Measurements from ENCODE around the gene VTCN1.
A peak's percentile ranks its signal among the peaks of the same experiment; 100 is the strongest.
"Not testable (repeated sequence)": the region's sequence is repeated elsewhere in the genome, so short reads cannot be mapped to it uniquely, and the experiment has no call there.

The VTCN1 gene

GRCh38 chr1:117123274-117123673 is 87.5 kb downstream of the VTCN1 start:
- no peak for DNase-seq (ENCODE audit: low spot score)

- DNase-seq (ENCODE audit: low spot score): no peak
Measured at GRCh38 chr1:117122330-117123025, 88.2 kb downstream of the VTCN1 start.

DNA sequence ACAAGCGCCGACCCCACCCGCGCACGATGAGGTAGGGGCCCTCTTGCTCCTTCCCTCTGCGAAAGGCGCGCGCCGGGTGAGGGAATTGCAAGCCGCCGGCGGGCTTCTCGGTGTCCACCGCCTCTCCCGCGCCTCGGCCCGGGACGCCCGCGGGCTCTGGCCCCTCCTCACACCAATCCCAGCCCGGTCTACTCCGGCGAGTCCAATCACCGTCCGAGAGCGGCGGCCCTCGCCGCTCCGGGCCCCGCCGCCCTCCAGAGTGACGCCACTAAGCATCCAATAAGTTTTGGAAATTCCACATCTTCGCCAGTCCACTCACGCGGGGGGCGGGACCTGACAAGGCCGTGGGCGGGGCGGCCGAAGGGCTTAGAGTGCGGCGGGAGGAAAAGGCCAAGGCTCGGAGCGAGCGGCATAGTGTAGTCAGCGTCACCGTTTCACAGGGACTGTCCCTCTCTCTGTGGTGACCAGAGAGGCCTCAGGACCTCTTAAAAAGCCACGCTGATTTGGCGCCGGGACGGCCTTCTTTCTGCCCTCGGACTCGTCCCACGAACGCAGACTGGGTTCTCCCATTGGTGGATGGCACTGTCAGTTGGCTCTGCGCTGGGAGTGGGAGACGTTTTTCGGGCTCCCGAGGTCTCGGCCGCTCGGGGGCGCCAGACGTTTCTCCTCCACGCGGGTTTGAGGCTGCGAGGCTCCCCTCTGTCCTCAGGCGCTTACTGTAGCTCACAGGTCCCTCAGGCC is 89.0 kb downstream of the VTCN1 start, which contains the start of gene TRIM45:
Gene TRIM45 (minus strand): TSS at position 161 of the 741 bp plus-strand sequence. CDS start 548 bp downstream, outside the sequence.
- DNase-seq (ENCODE audit: low spot score): peak; percentile 93

- peak; percentile 43 for DNase-seq (ENCODE audit: low spot score)
Measured at GRCh38 chr1:117120774-117121588, 89.7 kb downstream of the VTCN1 start.

DNA sequence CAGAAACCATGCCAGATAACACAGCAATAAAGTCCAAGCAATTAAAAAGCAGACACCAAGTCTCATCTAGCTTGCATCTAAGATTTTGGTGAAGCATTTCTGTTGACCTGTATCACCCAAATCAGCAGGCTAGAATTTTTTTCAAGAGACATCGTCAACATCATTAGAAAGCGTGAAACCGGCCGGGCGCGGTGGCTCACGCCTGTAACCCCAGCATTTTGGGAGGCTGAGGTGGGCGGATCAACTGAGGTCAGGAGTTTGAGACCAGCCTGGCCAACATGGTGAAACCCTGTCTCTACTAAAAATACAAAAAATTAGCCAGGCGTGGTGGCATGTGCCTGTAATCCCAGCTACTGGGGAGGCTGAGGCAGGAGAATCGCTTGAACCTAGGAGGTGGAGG is 91.6 kb downstream of the VTCN1 start:
- DNase-seq (ENCODE audit: low spot score): not testable (repeated sequence)

DNA sequence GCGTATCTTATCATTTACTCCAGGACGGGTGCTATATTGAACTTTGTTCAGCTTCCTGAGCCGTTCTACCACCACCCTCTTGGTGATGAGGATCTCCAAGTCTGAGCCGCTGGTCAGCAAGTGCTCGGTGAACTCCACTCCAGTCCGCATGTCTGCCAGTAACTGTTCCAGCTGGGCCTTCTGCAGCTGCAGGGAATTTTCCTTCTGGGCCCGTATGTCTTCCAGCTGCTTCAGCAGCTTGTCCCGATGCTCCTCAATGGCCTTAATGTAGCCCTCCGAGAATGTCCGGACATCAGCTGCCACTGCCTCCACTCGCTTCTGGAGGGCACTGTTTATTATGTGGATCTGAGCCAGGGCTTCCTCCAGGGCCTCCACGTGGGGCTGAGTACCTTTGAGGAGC is 92.6 kb downstream of the VTCN1 start:
- no peak for DNase-seq (ENCODE audit: low spot score)

DNA sequence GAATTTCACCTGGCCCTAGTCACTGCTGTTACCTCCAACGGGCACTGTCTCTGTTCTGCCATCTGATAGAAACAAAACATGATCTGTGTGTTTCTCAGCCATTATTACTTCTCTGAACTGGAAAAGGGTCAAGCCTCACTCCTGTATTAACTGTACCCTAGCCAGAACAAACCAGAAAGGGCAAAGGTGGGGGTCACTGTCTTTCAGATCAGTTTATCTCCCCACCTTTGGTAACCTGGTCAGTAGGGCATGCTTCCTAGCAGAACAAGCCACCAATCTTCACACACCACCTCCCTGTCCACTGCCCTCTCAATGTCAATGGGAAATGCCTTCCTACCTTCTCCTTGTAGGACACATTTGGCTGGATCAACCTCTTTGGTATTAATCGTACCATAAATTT is 93.0 kb downstream of the VTCN1 start:
- no peak for DNase-seq (ENCODE audit: low spot score)

DNA sequence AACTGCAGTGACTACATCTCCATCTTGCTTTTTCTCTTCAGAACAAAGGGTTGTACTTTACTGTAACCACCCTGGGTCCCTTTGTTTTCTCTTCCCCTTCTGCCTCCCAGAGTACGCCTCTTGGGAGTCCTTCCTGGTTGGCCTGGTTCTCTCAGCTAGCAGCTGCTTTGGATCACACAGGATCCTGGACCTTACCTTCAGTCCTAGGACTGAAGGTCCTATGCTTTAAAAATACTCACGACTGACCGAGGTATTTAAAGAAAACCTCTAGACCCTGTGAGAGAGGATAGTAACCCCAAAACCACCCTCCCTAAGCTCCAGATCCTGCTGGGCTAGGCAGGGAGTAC is 94.0 kb downstream of the VTCN1 start:
- DNase-seq (ENCODE audit: low spot score): no peak

GRCh38 chr1:117116090-117116783 is 94.5 kb downstream of the VTCN1 start:
- no peak for DNase-seq (ENCODE audit: low spot score)

DNA sequence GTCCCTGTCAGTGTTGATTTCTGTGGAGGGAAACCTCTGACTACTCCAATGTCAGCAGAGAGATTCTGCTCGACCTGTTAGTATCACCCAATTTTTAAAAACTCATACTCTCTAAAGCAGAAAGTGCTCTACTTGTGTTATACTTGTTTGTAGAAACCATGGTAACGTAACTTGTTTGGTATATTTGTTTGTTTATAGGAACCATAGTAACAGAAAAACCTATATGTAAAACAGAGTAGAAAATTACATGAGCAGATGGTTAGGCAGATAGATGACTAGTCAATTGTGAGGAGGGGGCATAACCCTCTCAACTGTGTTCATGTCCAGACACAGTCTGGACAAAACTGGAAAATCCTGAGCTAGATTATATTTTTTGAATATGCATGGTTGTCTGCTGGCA is 95.8 kb downstream of the VTCN1 start:
- no peak for DNase-seq (ENCODE audit: low spot score)

GRCh38 chr1:117113199-117113598 is 97.5 kb downstream of the VTCN1 start:
- DNase-seq (ENCODE audit: low spot score): no peak

DNA sequence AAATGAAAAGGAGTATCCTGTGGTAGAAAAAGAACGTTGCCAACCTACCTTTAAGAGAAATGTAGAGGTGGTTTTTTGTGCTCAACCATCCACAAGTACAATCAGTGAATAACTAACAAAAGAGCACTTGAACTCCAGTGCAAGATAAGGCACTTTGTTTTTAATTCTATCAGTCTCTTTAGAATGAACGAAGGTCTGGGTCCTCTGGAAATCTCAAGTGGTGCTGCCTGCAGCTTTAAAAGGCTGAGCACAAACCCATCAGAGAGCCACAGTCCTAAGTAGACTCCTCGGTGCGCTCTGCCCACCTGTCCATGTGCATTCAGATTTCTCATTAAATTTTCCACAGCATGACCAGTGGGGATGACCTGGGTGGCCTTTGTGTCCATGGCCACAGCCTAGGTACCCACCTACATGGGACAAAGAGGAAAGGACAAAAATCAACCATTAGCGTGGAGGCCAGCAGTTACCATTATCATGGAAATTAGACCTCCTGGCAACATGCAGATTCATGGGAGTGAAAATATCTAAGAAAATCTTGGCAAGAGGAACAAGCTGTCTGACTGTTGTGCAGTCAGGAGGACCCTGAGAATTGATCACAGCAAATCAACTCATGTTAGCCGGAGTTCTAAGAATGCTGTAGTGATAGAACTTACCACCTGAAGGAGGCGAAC is 98.5 kb downstream of the VTCN1 start:
- DNase-seq (ENCODE audit: low spot score): no peak

GRCh38 chr1:117110774-117111173 is 100.0 kb downstream of the VTCN1 start:
- no peak for DNase-seq (ENCODE audit: low spot score)

GRCh38 chr1:117107364-117107763 is 103.4 kb downstream of the VTCN1 start:
- no peak for DNase-seq (ENCODE audit: low spot score)

GRCh38 chr1:117106478-117106877 is 104.2 kb downstream of the VTCN1 start:
- DNase-seq (ENCODE audit: low spot score): no peak

DNA sequence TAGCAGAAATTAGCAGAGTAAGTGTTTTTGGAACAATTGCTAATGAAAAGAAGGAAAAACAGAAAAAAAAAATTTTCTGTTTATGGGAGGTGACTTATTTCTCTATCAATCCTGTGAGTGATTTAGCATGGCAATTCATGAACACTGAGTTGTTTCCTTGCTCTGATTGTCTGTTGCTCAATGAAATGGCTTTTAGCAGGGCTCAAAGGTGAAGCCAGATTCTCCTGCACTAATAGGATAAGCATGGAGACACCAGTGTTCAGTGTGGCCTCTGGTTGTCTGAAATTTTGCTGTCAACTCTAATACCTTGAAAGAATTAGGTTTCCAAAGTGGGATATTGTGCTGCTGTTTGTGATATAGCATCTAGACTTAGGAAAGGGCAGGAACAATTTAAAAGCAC is 105.0 kb downstream of the VTCN1 start:
- no peak for DNase-seq (ENCODE audit: low spot score)

GRCh38 chr1:117104986-117105385 is 105.7 kb downstream of the VTCN1 start:
- no peak for DNase-seq (ENCODE audit: low spot score)

DNA sequence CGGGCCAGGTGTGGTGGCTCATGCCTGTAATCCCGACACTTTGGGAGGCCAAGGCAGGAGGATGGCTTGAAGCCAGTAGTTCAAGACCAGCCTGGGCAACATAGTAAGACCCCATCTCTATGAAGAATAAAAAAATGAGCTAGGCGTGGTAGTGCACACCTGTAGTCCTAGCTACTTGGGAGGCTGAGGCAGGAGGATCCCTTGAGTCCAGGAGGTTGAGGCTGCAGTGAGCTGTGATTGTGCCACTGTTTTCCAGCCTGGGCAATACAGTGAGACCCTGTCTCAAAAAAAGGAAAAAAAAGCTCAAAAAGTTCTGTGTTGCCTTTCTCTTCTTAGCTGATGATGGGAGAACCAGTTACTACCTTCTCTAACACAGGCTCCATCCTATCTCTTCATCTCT is 108.9 kb downstream of the VTCN1 start:
- DNase-seq (ENCODE audit: low spot score): not testable (repeated sequence)

- no peak for DNase-seq (ENCODE audit: low spot score)
Measured at GRCh38 chr1:117101334-117101733, 109.4 kb downstream of the VTCN1 start.

DNA sequence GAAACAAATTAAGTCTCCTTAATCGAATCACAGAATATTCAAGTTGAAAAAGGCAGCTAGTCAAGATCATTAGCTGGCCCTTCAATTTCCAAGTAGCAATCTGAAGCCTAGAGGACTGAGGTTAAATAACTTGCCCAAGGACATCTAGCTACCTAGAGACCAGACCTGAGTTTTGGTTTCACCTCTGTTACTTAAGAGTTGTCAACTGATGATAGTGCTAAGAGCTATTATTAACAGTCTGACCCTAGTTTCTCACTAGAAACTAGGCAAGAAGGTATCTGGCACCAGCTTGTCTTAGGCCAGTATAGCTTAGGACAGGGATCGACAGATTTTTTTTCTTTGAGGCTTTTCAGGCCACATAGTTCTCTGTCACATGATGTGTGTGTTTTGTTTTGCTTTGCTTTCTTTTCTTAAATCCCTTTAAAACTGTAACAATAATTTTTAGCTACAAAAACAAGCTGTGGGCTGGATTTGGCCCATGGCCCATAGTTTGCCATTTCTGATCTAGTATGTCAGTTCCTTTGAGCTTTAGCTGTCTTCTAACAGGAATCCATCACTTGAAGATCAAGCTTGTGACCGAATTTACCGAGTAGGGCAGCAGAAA is 112.3 kb downstream of the VTCN1 start:
- DNase-seq (ENCODE audit: low spot score): no peak

DNA sequence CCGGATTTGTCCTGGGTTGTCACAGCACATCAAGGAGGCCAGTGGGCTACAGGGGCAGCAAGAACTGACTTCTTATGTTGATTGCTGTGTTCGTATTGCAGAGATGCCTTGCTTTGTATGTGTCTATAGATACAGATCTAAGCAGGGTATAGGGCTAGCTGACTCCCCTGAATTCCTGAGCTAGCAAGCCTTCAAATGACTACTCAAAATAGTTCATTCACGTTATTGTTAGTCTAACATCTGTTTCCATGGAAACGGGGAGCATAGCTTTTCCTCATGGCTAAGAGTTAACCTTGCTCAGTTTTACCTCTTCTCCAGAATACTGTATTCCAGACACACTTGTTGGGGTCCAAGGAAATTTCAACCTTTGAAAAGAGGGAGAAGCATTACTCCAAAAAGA is 113.3 kb downstream of the VTCN1 start:
- no peak for DNase-seq (ENCODE audit: low spot score)
